ENCODE measurements around the gene SLC5A3.
A peak's percentile ranks its signal among the peaks of the same experiment; 100 is the strongest.

The SLC5A3 gene

DNA sequence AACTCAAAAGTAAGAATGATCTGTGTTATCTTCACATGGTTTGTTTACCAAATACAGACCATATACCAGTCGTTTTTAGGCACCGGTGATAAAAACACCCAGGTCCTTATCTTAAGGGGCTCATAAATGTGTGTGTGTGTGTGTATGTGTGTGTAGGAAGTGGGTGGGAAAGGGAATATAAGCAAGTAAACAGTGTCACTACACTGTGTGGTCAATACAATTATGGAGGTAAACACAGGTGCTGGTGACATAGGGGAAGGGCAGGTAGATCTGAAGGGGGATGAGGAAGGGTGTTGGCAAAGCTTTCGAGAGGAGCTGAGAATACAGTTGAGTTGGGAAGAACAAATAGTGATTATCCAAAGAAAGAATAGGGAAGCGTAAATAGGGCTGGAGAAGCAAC, 19.1 kb upstream of the SLC5A3 start:
- Histone ChIP-seq H3K27ac (ENCODE audit: low read depth, low read length) (no peak overlapping the region), H3K9me2 (replicated peaks; ENCODE audit: insufficient read depth, low read length) (no peaks in the 10 kb centered on the region), H3K4me2 (ENCODE audit: low read depth, low read length, poor library complexity, severe bottlenecking) (no peak overlapping the region), H3K9ac (ENCODE audit: low read length) (no peak overlapping the region), H2AFZ (ENCODE audit: low read depth, low read length, severe bottlenecking) (no peak overlapping the region), H3K4me3 (ENCODE audit: insufficient read depth, low read length, poor library complexity, severe bottlenecking) (no peak overlapping the region), H3K36me3 (ENCODE audit: low read length) (no peaks in the 10 kb centered on the region), H3K27me3 (ENCODE audit: low read length) (no peaks in the 10 kb centered on the region), H3K79me2 (ENCODE audit: insufficient read depth, low read length) (no peaks in the 10 kb centered on the region), H4K20me1 (ENCODE audit: low read depth, low read length) (no peaks in the 10 kb centered on the region), H3K9me3 (ENCODE audit: insufficient read depth, low read length) (no peaks in the 10 kb centered on the region), H3F3A (ENCODE audit: insufficient read depth) (no peaks in the 10 kb centered on the region)
- TF ChIP-seq, protein P1, sequence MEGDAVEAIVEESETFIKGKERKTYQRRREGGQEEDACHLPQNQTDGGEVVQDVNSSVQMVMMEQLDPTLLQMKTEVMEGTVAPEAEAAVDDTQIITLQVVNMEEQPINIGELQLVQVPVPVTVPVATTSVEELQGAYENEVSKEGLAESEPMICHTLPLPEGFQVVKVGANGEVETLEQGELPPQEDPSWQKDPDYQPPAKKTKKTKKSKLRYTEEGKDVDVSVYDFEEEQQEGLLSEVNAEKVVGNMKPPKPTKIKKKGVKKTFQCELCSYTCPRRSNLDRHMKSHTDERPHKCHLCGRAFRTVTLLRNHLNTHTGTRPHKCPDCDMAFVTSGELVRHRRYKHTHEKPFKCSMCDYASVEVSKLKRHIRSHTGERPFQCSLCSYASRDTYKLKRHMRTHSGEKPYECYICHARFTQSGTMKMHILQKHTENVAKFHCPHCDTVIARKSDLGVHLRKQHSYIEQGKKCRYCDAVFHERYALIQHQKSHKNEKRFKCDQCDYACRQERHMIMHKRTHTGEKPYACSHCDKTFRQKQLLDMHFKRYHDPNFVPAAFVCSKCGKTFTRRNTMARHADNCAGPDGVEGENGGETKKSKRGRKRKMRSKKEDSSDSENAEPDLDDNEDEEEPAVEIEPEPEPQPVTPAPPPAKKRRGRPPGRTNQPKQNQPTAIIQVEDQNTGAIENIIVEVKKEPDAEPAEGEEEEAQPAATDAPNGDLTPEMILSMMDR (IDR thresholded peaks at IDR 0.05; ENCODE audit: insufficient read depth, low read length, poor library complexity, severe bottlenecking), result no peak
- no peak for TF ChIP-seq EZH2phosphoT487 (conservative IDR thresholded peaks at IDR 0.05; ENCODE audit: low read length)

GRCh38 chr21:34055615-34056014, 17.8 kb upstream of the SLC5A3 start:
- Histone ChIP-seq H3K27me3 (ENCODE audit: low read length) (no peaks in the 10 kb centered on the region), H3K9ac (ENCODE audit: low read length) (no peak overlapping the region), H3K79me2 (ENCODE audit: insufficient read depth, low read length) (no peaks in the 10 kb centered on the region), H3K9me2 (replicated peaks; ENCODE audit: insufficient read depth, low read length) (no peaks in the 10 kb centered on the region), H2AFZ (ENCODE audit: low read depth, low read length, severe bottlenecking) (no peak overlapping the region), H3K4me2 (ENCODE audit: low read depth, low read length, poor library complexity, severe bottlenecking) (no peak overlapping the region), H4K20me1 (ENCODE audit: low read depth, low read length) (no peaks in the 10 kb centered on the region), H3K4me3 (ENCODE audit: insufficient read depth, low read length, poor library complexity, severe bottlenecking) (no peak overlapping the region), H3K27ac (ENCODE audit: low read depth, low read length) (no peak overlapping the region), H3K36me3 (ENCODE audit: low read length) (no peaks in the 10 kb centered on the region), H3F3A (ENCODE audit: insufficient read depth) (no peaks in the 10 kb centered on the region), H3K9me3 (ENCODE audit: insufficient read depth, low read length) (no peaks in the 10 kb centered on the region)
- TF ChIP-seq, protein P1 (IDR thresholded peaks at IDR 0.05; ENCODE audit: insufficient read depth, low read length, poor library complexity, severe bottlenecking), result no peak
- no peak for TF ChIP-seq EZH2phosphoT487 (conservative IDR thresholded peaks at IDR 0.05; ENCODE audit: low read length)

DNA sequence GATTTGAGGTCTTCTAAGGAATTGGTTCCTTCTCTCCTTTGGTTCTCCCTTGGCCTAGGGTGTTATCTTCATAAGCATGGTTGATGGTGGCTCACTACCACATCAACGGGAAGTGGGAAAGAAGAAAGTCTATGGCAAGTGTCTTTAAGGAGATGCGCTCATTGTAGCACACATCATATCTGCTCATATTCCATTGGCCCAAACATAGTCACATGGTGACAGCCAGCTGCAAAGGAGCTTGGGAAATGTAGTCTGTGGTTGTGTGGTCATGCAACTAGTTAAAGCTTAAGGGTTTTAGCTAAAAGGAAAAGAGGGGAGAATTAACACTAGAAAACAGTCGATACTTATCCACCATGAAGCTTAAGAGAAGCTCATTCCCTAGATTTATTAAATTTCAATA, 11.4 kb upstream of the SLC5A3 start:
- H3K9me3 ChIP-seq (ENCODE audit: insufficient read depth, low read length), result no peaks in the 10 kb centered on the region
- H3K27ac ChIP-seq (ENCODE audit: low read depth, low read length), result no peak overlapping the region
- H3K9me2 ChIP-seq (replicated peaks; ENCODE audit: insufficient read depth, low read length), result no peaks in the 10 kb centered on the region
- TF ChIP-seq, protein P1 (IDR thresholded peaks at IDR 0.05; ENCODE audit: insufficient read depth, low read length, poor library complexity, severe bottlenecking), result no peak
- TF ChIP-seq EZH2phosphoT487 (conservative IDR thresholded peaks at IDR 0.05; ENCODE audit: low read length), result no peak
- H4K20me1 ChIP-seq (ENCODE audit: low read depth, low read length), result no peaks in the 10 kb centered on the region
- no peak overlapping the region for H3K4me2 ChIP-seq (ENCODE audit: low read depth, low read length, poor library complexity, severe bottlenecking)
- H2AFZ ChIP-seq (ENCODE audit: low read depth, low read length, severe bottlenecking), result peak overlapping the region; percentile 56
- H3K4me3 ChIP-seq (ENCODE audit: insufficient read depth, low read length, poor library complexity, severe bottlenecking), result no peak overlapping the region
- no peaks in the 10 kb centered on the region for H3K27me3 ChIP-seq (ENCODE audit: low read length)
- no peaks in the 10 kb centered on the region for H3F3A ChIP-seq (ENCODE audit: insufficient read depth)
- no peaks in the 10 kb centered on the region for H3K79me2 ChIP-seq (ENCODE audit: insufficient read depth, low read length)
- no peak overlapping the region for H3K9ac ChIP-seq (ENCODE audit: low read length)
- no peaks in the 10 kb centered on the region for H3K36me3 ChIP-seq (ENCODE audit: low read length)

Measured in SU-DHL-6 (cell line).